MCF 10A (cell line): Measurements from ENCODE around the gene MYO5C. TPM values are rescaled to one million over a fixed set of nuclear protein-coding genes. Genes with fewer than 3 reads are reported as not detected.
A peak's percentile ranks its signal among the peaks of the same experiment; 100 is the strongest.

Source experiments
- BruUV-seq: library from RNA; stranded (reverse); fragments of 400-500 nt; replicated peaks from 2 replicates; lab custom pipeline; 2021; lab: Mats Ljungman, UMichigan
- CTCF ChIA-PET: fragments of 300-600 bp; sonication (Branson Sonifier 250); formaldehyde crosslinking; extraction: SDS; loops from one replicate; lab custom pipeline; 2021; ENCODE audit warnings: antibody characterized with exemption, inconsistent platforms; lab: Yijun Ruan, JAX
- POLR2A ChIA-PET: fragments of 300-600, 350-650 bp; sonication (Branson Sonifier 250); formaldehyde crosslinking; extraction: SDS; loops from one replicate; lab custom pipeline; 2020; ENCODE audit warnings: antibody characterized with exemption, inconsistent platforms; lab: Yijun Ruan, JAX
- DNase-seq: peaks from one replicate; pipeline ENCODE4 v3.0.0-alpha.2; 2018; ENCODE audit not compliant: unreplicated experiment
- H3K27ac Mint-ChIP-seq: one replicate; pipeline ENCODE4 v1.8.0; 2022; ENCODE audit warnings: mild to moderate bottlenecking, low read depth, mixed read lengths; ENCODE audit not compliant: unreplicated experiment
- H3K27me3 Mint-ChIP-seq: one replicate; pipeline ENCODE4 v1.8.0; 2022; ENCODE audit warnings: mixed read lengths; ENCODE audit not compliant: insufficient read depth, unreplicated experiment
- H3K36me3 Mint-ChIP-seq: one replicate; pipeline ENCODE4 v1.8.0; 2022; ENCODE audit warnings: mild to moderate bottlenecking, moderate library complexity, mixed read lengths; ENCODE audit not compliant: insufficient read depth, unreplicated experiment
- H3K4me1 Mint-ChIP-seq: one replicate; pipeline ENCODE4 v1.8.0; 2022; ENCODE audit warnings: mixed read lengths; ENCODE audit not compliant: insufficient read depth, unreplicated experiment
- H3K4me3 Mint-ChIP-seq: one replicate; pipeline ENCODE4 v1.8.0; 2022; ENCODE audit warnings: mild to moderate bottlenecking, moderate library complexity, mixed read lengths; ENCODE audit not compliant: unreplicated experiment
- H3K9me3 Mint-ChIP-seq: one replicate; pipeline ENCODE4 v1.8.0; 2022; ENCODE audit warnings: mixed read lengths; ENCODE audit not compliant: unreplicated experiment
- intact Hi-C: fragments of 100-400 bp; cut with micrococcal nuclease; formaldehyde crosslinking; loops from 2 replicates; pipeline ENCODE4 v1.14.1; 2022
- total RNA-seq: library from RNA; stranded (reverse); gene quantifications from 2 replicates; pipeline ENCODE4 v1.2.3, GENCODE V29; 2022
- TF ChIP-seq, protein P1 (sequence below): fragments of 200-600 bp; IDR thresholded peaks from one replicate; pipeline ENCODE4 v1.8.0; 2022; ENCODE audit warnings: antibody characterized with exemption, mild to moderate bottlenecking; ENCODE audit not compliant: unreplicated experiment

The MYO5C gene
- total RNA-seq, 1 experiment from 2014 or later, result 29.4 TPM

DNA sequence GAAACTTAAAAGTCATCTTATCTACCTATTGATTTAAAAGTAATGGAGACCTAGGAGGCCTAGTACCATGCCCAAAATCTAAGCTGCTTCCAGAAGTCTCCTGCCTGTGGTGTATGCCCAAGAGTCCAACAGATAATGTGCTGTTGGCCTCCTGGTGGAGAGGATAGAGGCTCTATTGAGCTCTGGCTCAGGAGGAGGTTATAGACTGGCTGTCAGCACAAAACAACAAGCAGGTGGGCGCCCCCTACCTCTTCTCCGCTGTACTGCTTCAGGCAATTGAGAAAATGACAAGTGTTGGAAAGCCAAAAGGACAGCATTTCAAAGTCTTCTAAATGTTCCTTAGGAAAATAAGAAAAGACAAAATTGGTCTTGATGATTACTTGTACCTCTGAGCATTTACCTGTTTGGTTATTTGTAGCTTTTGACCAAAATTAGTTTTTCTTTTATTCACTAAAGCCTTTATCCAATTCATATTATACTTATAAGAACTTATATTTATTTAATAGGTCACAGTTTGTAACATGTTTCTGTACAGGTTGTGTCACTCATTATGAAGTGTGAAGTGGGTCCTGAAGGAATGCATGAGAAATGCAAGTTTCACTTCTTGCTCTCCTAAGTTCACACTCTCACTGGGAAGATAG lies 87.2 kb downstream of the MYO5C start:
- Mint-ChIP-seq H3K27me3 (no peaks in the 10 kb centered on the region), H3K4me1 (no peaks in the 10 kb centered on the region), H3K36me3 (peaks cover 83% of the 10 kb centered on the region), H3K4me3 (no peak overlapping the region), H3K9me3 (no peaks in the 10 kb centered on the region), H3K27ac (no peak overlapping the region)
- TF ChIP-seq, protein P1, sequence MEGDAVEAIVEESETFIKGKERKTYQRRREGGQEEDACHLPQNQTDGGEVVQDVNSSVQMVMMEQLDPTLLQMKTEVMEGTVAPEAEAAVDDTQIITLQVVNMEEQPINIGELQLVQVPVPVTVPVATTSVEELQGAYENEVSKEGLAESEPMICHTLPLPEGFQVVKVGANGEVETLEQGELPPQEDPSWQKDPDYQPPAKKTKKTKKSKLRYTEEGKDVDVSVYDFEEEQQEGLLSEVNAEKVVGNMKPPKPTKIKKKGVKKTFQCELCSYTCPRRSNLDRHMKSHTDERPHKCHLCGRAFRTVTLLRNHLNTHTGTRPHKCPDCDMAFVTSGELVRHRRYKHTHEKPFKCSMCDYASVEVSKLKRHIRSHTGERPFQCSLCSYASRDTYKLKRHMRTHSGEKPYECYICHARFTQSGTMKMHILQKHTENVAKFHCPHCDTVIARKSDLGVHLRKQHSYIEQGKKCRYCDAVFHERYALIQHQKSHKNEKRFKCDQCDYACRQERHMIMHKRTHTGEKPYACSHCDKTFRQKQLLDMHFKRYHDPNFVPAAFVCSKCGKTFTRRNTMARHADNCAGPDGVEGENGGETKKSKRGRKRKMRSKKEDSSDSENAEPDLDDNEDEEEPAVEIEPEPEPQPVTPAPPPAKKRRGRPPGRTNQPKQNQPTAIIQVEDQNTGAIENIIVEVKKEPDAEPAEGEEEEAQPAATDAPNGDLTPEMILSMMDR, result peak; percentile 83
- POLR2A ChIA-PET, result interaction anchor here (0.6 to 1.3 kb wide), 3 partner anchors 8 to 177 kb away, joined by 3 to 4 read pairs (median 3); no protein-coding TSS in a partner anchor
- BruUV-seq, result no TSS peak
- intact Hi-C loops, result loop anchor here (1.0 to 5.0 kb wide), 4 partner anchors 25 to 426 kb away; no protein-coding TSS in a partner anchor
- peak; percentile 73 for DNase-seq
- CTCF ChIA-PET, result interaction anchor here (0.6 to 2.4 kb wide), 20 partner anchors 8 to 506 kb away, joined by 3 to 22 read pairs (median 4); no protein-coding TSS in a partner anchor

DNA sequence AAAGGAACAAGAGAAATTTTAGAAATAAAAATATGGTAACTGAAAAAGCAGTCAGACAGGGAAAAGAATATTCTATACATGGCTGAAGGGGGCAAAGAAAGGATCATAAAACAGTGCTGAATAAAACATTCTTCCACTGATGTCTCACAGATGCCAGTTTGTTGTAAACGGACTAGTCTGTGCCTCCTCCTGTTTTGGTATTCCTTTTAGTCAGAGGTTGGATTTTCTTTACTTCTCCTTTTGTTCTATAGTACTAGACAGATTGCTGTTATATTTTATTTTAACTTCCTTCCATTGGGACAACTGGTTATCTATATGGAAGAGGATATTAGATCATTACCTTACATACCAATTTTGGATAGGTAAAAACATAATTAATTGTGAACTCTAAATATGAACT lies 88.4 kb downstream of the MYO5C start:
- Mint-ChIP-seq H3K9me3 (no peaks in the 10 kb centered on the region), H3K27ac (no peak overlapping the region), H3K36me3 (peaks cover 78% of the 10 kb centered on the region), H3K27me3 (no peaks in the 10 kb centered on the region), H3K4me1 (no peaks in the 10 kb centered on the region), H3K4me3 (no peak overlapping the region)
- intact Hi-C loops, result loop anchor here (5.0 kb wide), 1 partner anchor 425 kb away; no protein-coding TSS in a partner anchor
- TF ChIP-seq, protein P1, result no peak
- POLR2A ChIA-PET, result interaction anchor here (1.3 kb wide), 1 partner anchor 7 kb away, joined by 3 read pairs; no protein-coding TSS in a partner anchor
- no TSS peak for BruUV-seq
- DNase-seq, result no peak
- CTCF ChIA-PET, result interaction anchor here (0.9 to 2.4 kb wide), 3 partner anchors 19 to 372 kb away, joined by 3 to 22 read pairs (median 21); no protein-coding TSS in a partner anchor

DNA sequence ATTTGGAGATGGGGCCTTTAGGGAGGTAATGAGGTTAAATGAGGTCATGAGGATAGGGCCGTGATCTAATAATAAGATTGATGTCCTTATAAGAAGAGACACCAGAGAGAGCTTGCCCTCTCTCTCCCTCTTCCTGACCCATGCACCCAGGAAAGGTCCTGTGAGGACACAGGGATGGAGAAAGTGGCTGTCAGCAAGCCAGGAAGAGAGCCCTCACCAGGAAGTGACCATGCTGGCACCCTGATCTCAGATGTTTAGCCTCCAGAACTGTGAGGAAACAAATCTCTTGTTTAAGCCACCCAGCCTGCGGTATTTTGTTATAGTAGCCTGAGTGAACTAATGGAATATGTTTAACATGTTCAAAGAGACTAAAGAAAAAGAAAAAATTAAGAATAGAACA lies 89.2 kb downstream of the MYO5C start:
- peaks cover 73% of the 10 kb centered on the region for H3K36me3 Mint-ChIP-seq
- intact Hi-C loops, result loop anchor here (5.0 kb wide), 1 partner anchor 424 kb away; no protein-coding TSS in a partner anchor
- no peak overlapping the region for H3K4me3 Mint-ChIP-seq
- POLR2A ChIA-PET, result interaction anchor here (0.6 kb wide), 1 partner anchor 152 kb away, joined by 3 read pairs; no protein-coding TSS in a partner anchor
- CTCF ChIA-PET, result interaction anchor here (0.6 to 1.6 kb wide), 6 partner anchors 21 to 989 kb away, joined by 3 to 8 read pairs (median 3); no protein-coding TSS in a partner anchor
- H3K27ac Mint-ChIP-seq, result no peak overlapping the region
- no TSS peak for BruUV-seq
- H3K27me3 Mint-ChIP-seq, result no peaks in the 10 kb centered on the region
- H3K4me1 Mint-ChIP-seq, result no peaks in the 10 kb centered on the region
- TF ChIP-seq, protein P1, result no peak
- DNase-seq, result no peak
- H3K9me3 Mint-ChIP-seq, result no peaks in the 10 kb centered on the region

DNA sequence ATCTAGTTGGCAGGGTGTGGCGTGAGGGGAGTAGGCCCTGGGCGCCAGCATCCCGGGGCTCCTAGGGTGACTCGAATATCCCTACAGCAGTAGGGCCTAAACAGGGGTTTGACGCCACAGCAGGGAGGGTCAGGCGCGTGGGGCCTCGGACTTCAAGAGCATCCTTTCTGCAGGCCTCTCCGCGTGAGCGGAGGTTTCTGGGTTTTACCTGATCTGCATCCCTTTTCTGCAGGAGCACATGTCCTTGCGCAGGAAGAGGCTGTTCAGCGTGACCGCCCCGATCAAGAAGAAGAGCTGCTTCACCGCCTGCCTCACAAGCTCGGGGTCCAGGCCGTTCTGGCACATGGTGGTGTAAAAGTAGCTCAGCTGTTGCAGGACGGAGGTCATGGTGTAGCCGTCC lies 90.9 kb downstream of the MYO5C start:
- ChIA-PET POLR2A (no interaction called here), CTCF (interaction anchor here (0.6 to 1.8 kb wide), 3 partner anchors 18 to 23 kb away, joined by 3 to 5 read pairs (median 3); no protein-coding TSS in a partner anchor)
- BruUV-seq, result no TSS peak
- TF ChIP-seq, protein P1, result no peak
- no peaks in the 10 kb centered on the region for H3K4me1 Mint-ChIP-seq
- H3K27ac Mint-ChIP-seq, result no peak overlapping the region
- peaks cover 61% of the 10 kb centered on the region for H3K36me3 Mint-ChIP-seq
- intact Hi-C loops, result loop anchor here (5.0 kb wide), 1 partner anchor 422 kb away; no protein-coding TSS in a partner anchor
- no peak for DNase-seq
- no peaks in the 10 kb centered on the region for H3K9me3 Mint-ChIP-seq
- no peaks in the 10 kb centered on the region for H3K27me3 Mint-ChIP-seq
- H3K4me3 Mint-ChIP-seq, result no peak overlapping the region
